ENCODE results near the gene ANKRD28.

DNA sequence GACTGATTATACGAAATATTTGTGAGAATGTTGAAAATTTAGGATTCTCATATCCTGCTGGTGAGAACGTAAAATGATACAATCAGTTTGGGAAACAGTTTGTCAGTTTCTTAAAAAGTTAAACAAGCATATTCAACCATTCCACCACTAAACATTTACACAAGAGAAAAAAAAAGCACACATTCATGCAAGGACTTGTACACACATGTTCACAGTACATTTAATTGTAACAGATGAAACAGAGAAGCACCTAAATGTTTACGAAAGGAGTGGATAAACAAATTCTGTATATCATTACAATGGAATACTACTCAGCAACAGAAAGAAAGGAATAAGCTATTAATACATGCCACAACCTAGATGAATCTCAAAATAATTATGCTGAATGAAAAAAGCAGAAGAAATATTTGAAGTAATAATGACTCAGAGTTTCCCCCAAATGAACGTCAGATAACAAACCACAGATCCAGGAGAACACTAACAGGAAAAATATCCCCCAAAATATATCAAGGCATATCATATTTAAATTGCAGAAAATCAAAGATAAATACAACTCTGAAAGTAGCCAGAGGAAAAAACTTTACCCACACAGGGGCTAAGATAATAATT lies 14.3 kb downstream of the ANKRD28 start:
- TF ChIP-seq, protein P1, sequence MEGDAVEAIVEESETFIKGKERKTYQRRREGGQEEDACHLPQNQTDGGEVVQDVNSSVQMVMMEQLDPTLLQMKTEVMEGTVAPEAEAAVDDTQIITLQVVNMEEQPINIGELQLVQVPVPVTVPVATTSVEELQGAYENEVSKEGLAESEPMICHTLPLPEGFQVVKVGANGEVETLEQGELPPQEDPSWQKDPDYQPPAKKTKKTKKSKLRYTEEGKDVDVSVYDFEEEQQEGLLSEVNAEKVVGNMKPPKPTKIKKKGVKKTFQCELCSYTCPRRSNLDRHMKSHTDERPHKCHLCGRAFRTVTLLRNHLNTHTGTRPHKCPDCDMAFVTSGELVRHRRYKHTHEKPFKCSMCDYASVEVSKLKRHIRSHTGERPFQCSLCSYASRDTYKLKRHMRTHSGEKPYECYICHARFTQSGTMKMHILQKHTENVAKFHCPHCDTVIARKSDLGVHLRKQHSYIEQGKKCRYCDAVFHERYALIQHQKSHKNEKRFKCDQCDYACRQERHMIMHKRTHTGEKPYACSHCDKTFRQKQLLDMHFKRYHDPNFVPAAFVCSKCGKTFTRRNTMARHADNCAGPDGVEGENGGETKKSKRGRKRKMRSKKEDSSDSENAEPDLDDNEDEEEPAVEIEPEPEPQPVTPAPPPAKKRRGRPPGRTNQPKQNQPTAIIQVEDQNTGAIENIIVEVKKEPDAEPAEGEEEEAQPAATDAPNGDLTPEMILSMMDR (IDR thresholded peaks at IDR 0.05) = no peak
- TF ChIP-seq POLR2A (IDR thresholded peaks at IDR 0.05) (no peak), POLR2AphosphoS5 (IDR thresholded peaks at IDR 0.05) (no peak), EP300 (IDR thresholded peaks at IDR 0.05) (no peak)
